Fibroblast of lung (primary cell): ENCODE measurements around the gene TMEM187. TPM values are rescaled to one million over a fixed set of nuclear protein-coding genes. Genes with fewer than 3 reads are reported as not detected.

Experiments used
- DNase-seq, 2 donors: peaks; one replicate each; pipeline versions ENCODE4 v3.0.0 to v3.0.0-alpha.2; 2010; ENCODE audit warnings: low read depth in 2 of 2
- H2AFZ ChIP-seq: 2 replicates; pipeline ENCODE4 v1.5.1; 2012; ENCODE audit warnings: low read length, control low read depth, inconsistent platforms
- H3K27ac ChIP-seq: 2 replicates; pipeline ENCODE4 v1.5.1; 2011; ENCODE audit warnings: low read length, control low read depth; ENCODE audit not compliant: insufficient read depth
- H3K27me3 ChIP-seq: 2 replicates; pipeline ENCODE4 v1.5.1; 2011; ENCODE audit warnings: mild to moderate bottlenecking, low read length; ENCODE audit not compliant: control insufficient read depth, insufficient read depth
- H3K36me3 ChIP-seq: 2 replicates; pipeline ENCODE4 v1.5.1; 2011; ENCODE audit warnings: low read length; ENCODE audit not compliant: control insufficient read depth, insufficient read depth
- H3K4me1 ChIP-seq: 2 replicates; pipeline ENCODE4 v1.5.1; 2011; ENCODE audit warnings: low read length; ENCODE audit not compliant: control insufficient read depth, insufficient read depth; ENCODE audit errors: extremely low read depth
- H3K4me2 ChIP-seq: 2 replicates; pipeline ENCODE4 v1.5.1; 2011; ENCODE audit warnings: low read length, control low read depth; ENCODE audit not compliant: insufficient read depth; ENCODE audit errors: extremely low read depth
- H3K4me3 ChIP-seq, 4 experiments: fragments of 200-600 bp in 1 of 4; sonication (generic) in 1 of 4; replicated peaks in 1 of 4; 2 replicates each; pipeline ENCODE4 v1.5.1; 2011 to 2016; ENCODE audit warnings: low read length in 4 of 4, low read depth in 3 of 4, mild to moderate bottlenecking in 3 of 4, control low read depth in 2 of 4, inconsistent platforms in 1 of 4, mixed read lengths in 1 of 4; ENCODE audit not compliant: insufficient read depth in 1 of 4; ENCODE audit errors: control extremely low read depth in 1 of 4
- H3K79me2 ChIP-seq: 2 replicates; pipeline ENCODE4 v1.5.1; 2012; ENCODE audit warnings: mild to moderate bottlenecking, low read length, inconsistent platforms; ENCODE audit not compliant: control insufficient read depth, insufficient read depth
- H3K9ac ChIP-seq: 2 replicates; pipeline ENCODE4 v1.5.1; 2011; ENCODE audit warnings: mild to moderate bottlenecking, low read length, control low read depth; ENCODE audit not compliant: insufficient read depth
- H3K9me3 ChIP-seq: 2 replicates; pipeline ENCODE4 v1.5.1; 2012; ENCODE audit warnings: low read depth, low read length; ENCODE audit not compliant: control insufficient read depth, insufficient read depth
- H4K20me1 ChIP-seq: 2 replicates; pipeline ENCODE4 v1.5.1; 2011; ENCODE audit warnings: low read length; ENCODE audit not compliant: control insufficient read depth, insufficient read depth; ENCODE audit errors: extremely low read depth
- EZH2 ChIP-seq: IDR thresholded peaks from 2 replicates; pipeline ENCODE4 v1.5.1; 2012; ENCODE audit warnings: low read length, control low read depth, mild to moderate bottlenecking; ENCODE audit errors: missing control alignments
- polyA plus RNA-seq, 2 donors: library from polyadenylated mRNA; depleted of rRNA in 1 of 2; stranded (reverse) in 1 of 2; unstranded in 1 of 2; fragments of >200 nt; gene quantifications; 2 replicates each; pipeline ENCODE4 v1.2.1, GENCODE V29; 2011 to 2012; ENCODE audit warnings: missing spikeins in 1 of 2
- total RNA-seq: library from RNA; depleted of rRNA; stranded (reverse); fragments of >200 nt; gene quantifications from 2 replicates; pipeline ENCODE4 v1.2.1, GENCODE V29; 2014
- TF ChIP-seq, protein P1 (sequence below), 2 donors: IDR thresholded peaks in 1 of 2; conservative IDR thresholded peaks in 1 of 2; 1 replicate in 1 of 2; 2 replicates in 1 of 2; pipeline ENCODE4 v1.5.1; 2011 to 2012; ENCODE audit warnings: low read length in 2 of 2, control low read depth in 1 of 2, inconsistent platforms in 1 of 2, low read depth in 1 of 2, mild to moderate bottlenecking in 1 of 2

TMEM187 gene
- total and polyA plus RNA-seq, 2 donors (not counting 1 experiment from before 2014, with no cell fraction given): 4.6 to 8.3 TPM

DNA sequence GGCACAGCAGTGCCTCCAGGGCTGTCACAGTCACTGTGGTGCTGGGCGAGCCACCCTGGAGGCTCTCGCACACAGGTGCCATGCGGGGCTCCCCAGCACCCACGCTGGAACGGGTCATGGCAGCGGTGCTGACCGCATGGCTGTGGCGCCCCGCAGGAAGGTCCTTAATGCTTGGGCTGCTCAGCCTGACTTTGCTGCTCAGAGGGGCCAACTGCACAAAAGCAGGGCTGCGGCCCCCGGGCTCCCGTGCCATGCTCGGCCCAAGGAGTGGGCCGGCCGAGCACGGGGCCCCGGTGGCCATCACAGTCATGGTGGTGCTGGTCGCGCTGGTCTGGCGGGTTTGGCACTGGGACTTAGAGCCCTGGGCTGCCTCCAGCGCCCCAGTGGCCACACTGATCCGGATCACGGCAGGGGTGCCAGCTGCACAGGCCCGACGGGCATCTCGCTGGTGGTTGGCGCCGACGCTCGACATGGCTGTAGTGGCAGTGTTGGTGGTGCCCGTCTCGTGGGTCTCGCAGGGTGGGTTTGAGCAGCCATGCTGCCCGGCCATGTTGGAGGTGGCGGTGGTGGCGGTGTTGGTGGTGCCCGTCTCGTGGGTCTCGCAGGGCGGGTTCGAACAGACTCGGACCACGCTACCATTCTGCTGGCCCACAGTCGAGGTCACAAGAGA is 17.9 kb upstream of the TMEM187 start:
- no peaks in the 10 kb centered on the region for H3K9me3 ChIP-seq
- TF ChIP-seq, protein P1, sequence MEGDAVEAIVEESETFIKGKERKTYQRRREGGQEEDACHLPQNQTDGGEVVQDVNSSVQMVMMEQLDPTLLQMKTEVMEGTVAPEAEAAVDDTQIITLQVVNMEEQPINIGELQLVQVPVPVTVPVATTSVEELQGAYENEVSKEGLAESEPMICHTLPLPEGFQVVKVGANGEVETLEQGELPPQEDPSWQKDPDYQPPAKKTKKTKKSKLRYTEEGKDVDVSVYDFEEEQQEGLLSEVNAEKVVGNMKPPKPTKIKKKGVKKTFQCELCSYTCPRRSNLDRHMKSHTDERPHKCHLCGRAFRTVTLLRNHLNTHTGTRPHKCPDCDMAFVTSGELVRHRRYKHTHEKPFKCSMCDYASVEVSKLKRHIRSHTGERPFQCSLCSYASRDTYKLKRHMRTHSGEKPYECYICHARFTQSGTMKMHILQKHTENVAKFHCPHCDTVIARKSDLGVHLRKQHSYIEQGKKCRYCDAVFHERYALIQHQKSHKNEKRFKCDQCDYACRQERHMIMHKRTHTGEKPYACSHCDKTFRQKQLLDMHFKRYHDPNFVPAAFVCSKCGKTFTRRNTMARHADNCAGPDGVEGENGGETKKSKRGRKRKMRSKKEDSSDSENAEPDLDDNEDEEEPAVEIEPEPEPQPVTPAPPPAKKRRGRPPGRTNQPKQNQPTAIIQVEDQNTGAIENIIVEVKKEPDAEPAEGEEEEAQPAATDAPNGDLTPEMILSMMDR (conservative IDR thresholded peaks at IDR 0.05 in 1 of 2, IDR thresholded peaks at IDR 0.05 in 1 of 2; ENCODE audit: low read depth in 1 of 2, low read length in 2 of 2): no peak
- TF ChIP-seq EZH2: no peak
- no peak for DNase-seq
- no peak overlapping the region for H3K27ac ChIP-seq
- no peak overlapping the region for H2AFZ ChIP-seq
- no peaks in the 10 kb centered on the region for H4K20me1 ChIP-seq
- H3K36me3 ChIP-seq: peaks cover 63% of the 10 kb centered on the region
- no peak overlapping the region for H3K9ac ChIP-seq
- no peak overlapping the region for H3K4me3 ChIP-seq
- H3K79me2 ChIP-seq: no peaks in the 10 kb centered on the region
- no peak overlapping the region for H3K4me2 ChIP-seq
- peaks cover 2% of the 10 kb centered on the region for H3K4me1 ChIP-seq
- H3K27me3 ChIP-seq: no peaks in the 10 kb centered on the region

DNA sequence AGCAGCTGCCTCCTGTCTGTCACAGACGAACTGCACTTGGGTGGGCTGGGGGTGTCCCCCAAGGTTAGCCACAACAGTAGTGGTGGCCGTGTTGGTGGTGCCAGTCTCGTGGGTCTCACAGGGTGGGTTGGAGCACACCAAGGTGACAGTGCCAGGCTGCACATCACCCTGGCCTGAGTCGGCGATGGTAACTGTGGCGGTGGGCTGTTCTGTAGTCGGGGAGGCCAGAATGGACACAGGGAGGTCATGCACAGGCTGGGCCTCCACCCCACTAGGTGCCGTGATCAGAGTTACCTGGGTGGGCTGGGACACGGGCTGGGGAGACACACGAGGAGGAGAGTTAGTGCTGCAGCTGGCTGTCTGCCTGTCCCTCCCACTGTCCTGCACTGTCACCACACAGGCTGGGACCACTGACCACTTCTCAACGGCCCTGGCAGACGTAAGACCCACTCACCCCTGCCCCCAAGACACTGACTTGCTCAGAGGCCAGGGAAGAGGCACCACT is 17.3 kb upstream of the TMEM187 start:
- no peak overlapping the region for H3K9ac ChIP-seq
- H3K4me2 ChIP-seq: no peak overlapping the region
- TF ChIP-seq, protein P1 (conservative IDR thresholded peaks at IDR 0.05 in 1 of 2, IDR thresholded peaks at IDR 0.05 in 1 of 2; ENCODE audit: low read depth in 1 of 2, low read length in 2 of 2): no peak
- H3K79me2 ChIP-seq: no peaks in the 10 kb centered on the region
- no peak overlapping the region for H3K27ac ChIP-seq
- DNase-seq: no peak
- no peaks in the 10 kb centered on the region for H3K9me3 ChIP-seq
- peaks cover 62% of the 10 kb centered on the region for H3K36me3 ChIP-seq
- H2AFZ ChIP-seq: no peak overlapping the region
- H3K4me3 ChIP-seq: no peak overlapping the region
- H3K4me1 ChIP-seq: peaks cover 2% of the 10 kb centered on the region
- no peaks in the 10 kb centered on the region for H4K20me1 ChIP-seq
- no peaks in the 10 kb centered on the region for H3K27me3 ChIP-seq

DNA sequence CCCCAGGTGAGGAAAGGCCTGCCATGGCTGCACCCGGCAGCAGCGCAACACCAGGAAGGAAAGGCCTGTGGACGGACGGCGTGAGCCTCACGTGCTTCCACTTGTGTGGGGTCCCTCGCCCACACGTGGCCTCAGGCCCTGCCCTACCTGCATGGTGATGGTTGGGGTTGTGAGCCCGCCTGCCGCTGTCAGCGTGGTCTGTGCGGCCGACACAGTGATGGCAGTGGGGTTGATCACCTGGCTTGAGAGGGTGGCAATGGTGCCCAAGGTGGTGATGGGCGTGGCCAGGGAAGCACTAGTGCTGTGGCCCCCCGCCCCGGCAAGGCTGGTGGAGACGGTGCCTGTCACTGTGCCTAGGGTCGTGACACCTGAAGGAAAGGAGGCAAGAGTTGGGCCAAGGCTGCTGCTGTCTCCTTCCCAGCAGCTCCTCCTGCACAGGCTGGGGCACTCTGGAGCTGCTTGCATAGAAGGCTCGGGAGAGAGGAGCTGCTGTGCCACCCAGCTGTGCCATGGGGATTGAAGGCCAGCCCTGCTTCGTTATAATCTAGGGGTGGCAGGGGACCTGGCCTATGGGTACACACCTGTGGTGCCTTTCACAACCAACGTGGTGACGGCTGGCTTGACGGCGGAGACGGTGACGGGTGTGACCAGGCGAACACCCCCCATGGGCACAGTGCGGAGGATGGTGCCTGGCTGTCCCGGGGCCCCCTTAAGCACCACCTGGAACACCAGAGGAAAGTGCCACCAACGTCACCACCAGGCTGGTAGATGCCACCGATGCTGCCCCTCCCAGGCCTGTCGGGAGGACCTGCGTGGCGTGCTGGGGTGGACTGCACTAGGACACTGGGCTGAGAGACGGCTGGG is 16.3 kb upstream of the TMEM187 start:
- Histone ChIP-seq H4K20me1 (no peaks in the 10 kb centered on the region), H3K79me2 (no peaks in the 10 kb centered on the region), H3K27ac (no peak overlapping the region), H3K4me1 (peaks cover 2% of the 10 kb centered on the region), H3K27me3 (no peaks in the 10 kb centered on the region), H2AFZ (no peak overlapping the region), H3K9ac (no peak overlapping the region), H3K36me3 (peaks cover 60% of the 10 kb centered on the region), H3K4me3 (no peak overlapping the region), H3K4me2 (no peak overlapping the region), H3K9me3 (no peaks in the 10 kb centered on the region)
- no peak for DNase-seq
- TF ChIP-seq EZH2: no peak
- TF ChIP-seq, protein P1 (conservative IDR thresholded peaks at IDR 0.05 in 1 of 2, IDR thresholded peaks at IDR 0.05 in 1 of 2; ENCODE audit: low read depth in 1 of 2, low read length in 2 of 2): no peak
